H1 (cell line): ENCODE results near the gene MATK.

Source experiments
- NRF1 ChIP-seq: IDR thresholded peaks from 2 replicates; pipeline ENCODE4 v1.6.1; 2011; ENCODE audit warnings: mild to moderate bottlenecking, low read depth, low read length, improper control_type of control experiment
- TF ChIP-seq, protein P1 (sequence below), 3 experiments: IDR thresholded peaks; 1 replicate in 2 of 3; 2 replicates in 1 of 3; pipeline versions ENCODE4 v1.5.1 to v1.6.1; 2011; ENCODE audit warnings: low read length in 3 of 3, mild to moderate bottlenecking in 3 of 3, inconsistent platforms in 2 of 3, low read depth in 1 of 3, moderate library complexity in 1 of 3; ENCODE audit not compliant: insufficient read depth in 1 of 3; ENCODE audit errors: control extremely low read depth in 1 of 3

DNA sequence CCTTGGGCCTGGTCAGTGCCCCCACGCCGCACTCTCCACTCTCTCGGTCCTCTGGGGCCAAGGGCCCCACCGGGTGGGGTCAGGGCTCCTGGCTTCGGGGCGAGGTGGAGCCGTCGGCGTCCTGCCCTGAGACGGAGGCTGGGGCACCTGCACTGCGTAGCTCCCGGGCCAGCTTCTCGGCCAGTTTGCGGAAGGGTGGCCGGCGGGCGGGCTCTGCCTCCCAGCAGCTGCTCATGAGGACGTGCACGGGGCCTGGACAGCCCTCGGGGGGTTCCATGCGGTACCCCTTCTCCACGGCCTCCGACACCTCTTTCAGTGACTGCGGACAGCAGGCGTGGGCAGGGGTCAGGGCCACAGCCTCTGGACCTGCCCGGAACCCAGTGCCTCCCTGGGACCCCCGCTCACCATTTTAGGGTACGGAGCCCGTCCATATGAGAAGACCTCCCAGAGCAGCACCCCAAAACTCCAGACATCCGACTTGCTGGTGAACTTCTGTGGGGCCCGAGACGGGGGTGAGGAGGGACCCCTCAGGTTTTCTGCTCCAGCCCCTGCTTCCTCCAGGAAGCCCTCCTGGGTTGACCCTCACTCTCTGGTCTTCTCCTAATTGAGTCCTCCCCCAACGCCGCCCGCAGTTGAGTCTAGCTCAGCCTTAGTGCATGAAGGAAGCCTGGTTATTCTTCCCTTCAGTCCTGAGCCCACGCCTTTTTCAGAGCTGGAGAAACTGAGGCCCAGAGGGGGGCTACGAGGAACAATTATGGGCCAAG is 7.9 kb downstream of the MATK start:
- TF ChIP-seq, protein P1, sequence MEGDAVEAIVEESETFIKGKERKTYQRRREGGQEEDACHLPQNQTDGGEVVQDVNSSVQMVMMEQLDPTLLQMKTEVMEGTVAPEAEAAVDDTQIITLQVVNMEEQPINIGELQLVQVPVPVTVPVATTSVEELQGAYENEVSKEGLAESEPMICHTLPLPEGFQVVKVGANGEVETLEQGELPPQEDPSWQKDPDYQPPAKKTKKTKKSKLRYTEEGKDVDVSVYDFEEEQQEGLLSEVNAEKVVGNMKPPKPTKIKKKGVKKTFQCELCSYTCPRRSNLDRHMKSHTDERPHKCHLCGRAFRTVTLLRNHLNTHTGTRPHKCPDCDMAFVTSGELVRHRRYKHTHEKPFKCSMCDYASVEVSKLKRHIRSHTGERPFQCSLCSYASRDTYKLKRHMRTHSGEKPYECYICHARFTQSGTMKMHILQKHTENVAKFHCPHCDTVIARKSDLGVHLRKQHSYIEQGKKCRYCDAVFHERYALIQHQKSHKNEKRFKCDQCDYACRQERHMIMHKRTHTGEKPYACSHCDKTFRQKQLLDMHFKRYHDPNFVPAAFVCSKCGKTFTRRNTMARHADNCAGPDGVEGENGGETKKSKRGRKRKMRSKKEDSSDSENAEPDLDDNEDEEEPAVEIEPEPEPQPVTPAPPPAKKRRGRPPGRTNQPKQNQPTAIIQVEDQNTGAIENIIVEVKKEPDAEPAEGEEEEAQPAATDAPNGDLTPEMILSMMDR (IDR thresholded peaks at IDR 0.05; ENCODE audit: control extremely low read depth in 1 of 3, insufficient read depth in 1 of 3, low read depth in 1 of 3, low read length in 3 of 3): no peak
- no peak for TF ChIP-seq NRF1
